ENCODE measurements around the gene CALY.

- TF ChIP-seq CTCF (IDR thresholded peaks at IDR 0.05) = peak in 2 of 3 experiments; percentile 76 to 92
- TF ChIP-seq POLR2AphosphoS5 (IDR thresholded peaks at IDR 0.05) = peak; percentile 37 to 58
These were observed 7.0 kb downstream of the CALY start for GRCh38 chr10:133329491-133330202.

Measured in esophagus muscularis mucosa (tissue), 3 donors.